GF-D8 (cell line): ENCODE measurements around the gene ATP5MG.
"Not testable (repeated sequence)": the region's sequence is repeated elsewhere in the genome, so short reads cannot be mapped to it uniquely, and the experiment has no call there.

Experiments
- DNase-seq: peaks from one replicate; lab custom pipeline; 2025; lab: John Stamatoyannopoulos, UW

The ATP5MG gene

GRCh38 chr11:118401151-118401879 is at the start of gene ATP5MG:
Gene ATP5MG (plus strand): TSS chr11:118401606. CDS start chr11:118401666, 60 bp downstream.
- peak; percentile 97 for DNase-seq

- no peak for DNase-seq
Observed at GRCh38 chr11:118353084-118353710, 48.2 kb upstream of the ATP5MG start.

GRCh38 chr11:118358071-118358470 is 43.3 kb upstream of the ATP5MG start:
- DNase-seq, result no peak

- DNase-seq, result peak; percentile 99
Observed at GRCh38 chr11:118359295-118359958, 42.0 kb upstream of the ATP5MG start, which contains the start of gene UBE4A. Gene UBE4A (plus strand): TSS chr11:118359600. CDS start chr11:118365081, 5,481 bp downstream.

- DNase-seq, result no peak
Observed at GRCh38 chr11:118364956-118365615, 36.3 kb upstream of the ATP5MG start.

- DNase-seq, result no peak
Observed at GRCh38 chr11:118366287-118366686, 35.1 kb upstream of the ATP5MG start.

GRCh38 chr11:118370774-118371173 is 30.6 kb upstream of the ATP5MG start:
- no peak for DNase-seq

- no peak for DNase-seq
Observed at GRCh38 chr11:118373263-118373662, 28.1 kb upstream of the ATP5MG start.

GRCh38 chr11:118373871-118374270 is 27.5 kb upstream of the ATP5MG start:
- DNase-seq, result no peak

GRCh38 chr11:118374729-118375128 is 26.7 kb upstream of the ATP5MG start:
- peak; percentile 28 for DNase-seq

- DNase-seq, result no peak
Observed at GRCh38 chr11:118375978-118376377, 25.4 kb upstream of the ATP5MG start.

GRCh38 chr11:118379497-118379896 is 21.9 kb upstream of the ATP5MG start:
- no peak for DNase-seq

- DNase-seq, result no peak
Observed at GRCh38 chr11:118380571-118380970, 20.8 kb upstream of the ATP5MG start.

GRCh38 chr11:118382954-118383353 is 18.5 kb upstream of the ATP5MG start:
- no peak for DNase-seq

GRCh38 chr11:118383657-118384056 is 17.7 kb upstream of the ATP5MG start:
- no peak for DNase-seq

GRCh38 chr11:118396097-118396501 is 5.3 kb upstream of the ATP5MG start:
- no peak for DNase-seq

- no peak for DNase-seq
Observed at GRCh38 chr11:118397448-118397847, 4.0 kb upstream of the ATP5MG start.

GRCh38 chr11:118398791-118399559 is 2.4 kb upstream of the ATP5MG start:
- peak; percentile 40 for DNase-seq

- peak; percentile 56 for DNase-seq
Observed at GRCh38 chr11:118401880-118402590, 629 bp downstream of the ATP5MG start.

GRCh38 chr11:118402594-118402993 is 1.2 kb downstream of the ATP5MG start:
- not testable (repeated sequence) for DNase-seq

- DNase-seq, result no peak
Observed at GRCh38 chr11:118406599-118407166, 5.3 kb downstream of the ATP5MG start.
